CD4-positive, alpha-beta T cell treated with Interleukin-17A for 1 hour (primary cell): ENCODE results near the gene THRAP3.
A peak's percentile ranks its signal among the peaks of the same experiment; 100 is the strongest.

ENCODE experiments used
- DNase-seq: peaks from one replicate; pipeline ENCODE4 v3.0.0-alpha.2; 2020

The THRAP3 gene

DNA sequence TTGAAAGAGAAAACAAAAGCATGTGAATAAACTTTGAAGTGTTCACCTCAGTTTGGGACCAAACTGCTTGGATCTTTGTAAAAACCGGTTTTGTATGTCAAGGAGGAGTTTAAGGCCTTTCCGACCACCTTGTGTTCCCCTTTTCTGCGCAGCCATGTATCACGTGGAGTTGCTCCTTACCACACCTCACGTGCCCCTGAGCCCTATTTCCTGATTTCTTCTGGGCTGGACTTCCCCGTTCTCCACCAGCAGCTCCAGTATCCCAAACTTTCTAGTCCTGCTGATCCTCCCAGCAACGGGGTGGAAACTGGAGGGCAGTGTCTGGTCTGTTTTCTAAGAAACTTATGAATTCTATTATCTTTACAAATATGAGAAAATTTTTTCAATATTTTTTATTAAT lies 80.3 kb downstream of the THRAP3 start:
- no peak for DNase-seq

DNA sequence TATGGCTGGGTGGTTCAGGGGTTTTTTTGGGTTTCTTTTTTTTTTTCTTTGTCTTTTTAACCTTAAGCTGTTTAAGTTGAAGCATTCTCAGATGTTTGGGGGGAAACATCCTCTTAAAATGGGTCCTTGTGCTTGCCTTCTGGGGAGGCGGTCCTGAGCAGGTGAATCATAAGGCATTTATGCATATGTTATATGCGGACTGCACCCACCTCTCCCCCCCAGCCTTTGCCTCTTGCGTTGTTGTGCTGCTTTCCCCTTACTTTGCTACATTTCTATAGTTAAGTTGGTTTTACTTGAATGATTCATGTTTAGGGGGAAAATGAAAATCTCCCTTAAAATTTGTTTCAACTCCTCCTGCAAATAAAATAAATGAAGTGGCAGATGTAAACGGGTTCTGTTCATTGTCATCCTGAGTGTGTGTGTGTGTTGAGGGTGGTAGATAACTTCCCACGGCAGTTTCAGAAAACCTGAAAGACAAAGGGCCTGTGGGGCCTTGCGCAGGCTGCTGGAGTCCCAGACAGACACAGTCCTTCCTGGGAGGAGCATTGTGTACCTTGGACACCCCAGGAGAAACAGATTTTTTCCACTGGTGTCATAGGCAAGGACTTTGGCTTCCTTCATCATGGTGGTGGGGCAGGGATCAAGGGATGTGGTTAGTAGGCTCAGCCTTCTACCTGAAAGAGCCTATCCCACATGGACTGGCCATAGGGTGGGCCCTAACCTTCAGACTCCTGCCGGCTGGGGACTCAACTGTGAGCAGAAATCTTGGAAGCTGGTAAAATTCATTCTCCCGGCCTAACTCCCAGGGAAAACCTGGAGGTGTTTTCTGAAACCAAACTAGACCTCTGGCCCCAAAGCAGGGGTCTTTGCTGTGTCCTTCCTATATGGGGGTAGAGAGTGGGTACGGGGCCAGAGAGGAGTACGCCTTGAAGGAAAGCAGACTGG lies 81.0 kb downstream of the THRAP3 start:
- DNase-seq = no peak

DNA sequence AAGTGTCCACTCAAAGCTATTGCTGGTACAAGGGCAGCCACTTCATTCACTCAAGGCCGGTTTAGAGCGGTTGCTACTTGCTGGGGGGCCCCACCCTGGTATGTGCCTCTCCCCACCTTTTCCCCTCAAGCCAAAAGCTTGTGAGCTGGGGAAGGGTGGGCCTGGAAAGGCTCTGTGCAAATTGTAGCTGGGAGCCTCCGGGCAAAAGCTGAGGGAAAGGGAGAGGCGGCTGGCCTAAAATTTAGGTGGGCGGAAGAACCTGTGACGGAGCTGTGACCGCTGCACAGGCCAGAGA lies 81.6 kb downstream of the THRAP3 start:
- DNase-seq = no peak

DNA sequence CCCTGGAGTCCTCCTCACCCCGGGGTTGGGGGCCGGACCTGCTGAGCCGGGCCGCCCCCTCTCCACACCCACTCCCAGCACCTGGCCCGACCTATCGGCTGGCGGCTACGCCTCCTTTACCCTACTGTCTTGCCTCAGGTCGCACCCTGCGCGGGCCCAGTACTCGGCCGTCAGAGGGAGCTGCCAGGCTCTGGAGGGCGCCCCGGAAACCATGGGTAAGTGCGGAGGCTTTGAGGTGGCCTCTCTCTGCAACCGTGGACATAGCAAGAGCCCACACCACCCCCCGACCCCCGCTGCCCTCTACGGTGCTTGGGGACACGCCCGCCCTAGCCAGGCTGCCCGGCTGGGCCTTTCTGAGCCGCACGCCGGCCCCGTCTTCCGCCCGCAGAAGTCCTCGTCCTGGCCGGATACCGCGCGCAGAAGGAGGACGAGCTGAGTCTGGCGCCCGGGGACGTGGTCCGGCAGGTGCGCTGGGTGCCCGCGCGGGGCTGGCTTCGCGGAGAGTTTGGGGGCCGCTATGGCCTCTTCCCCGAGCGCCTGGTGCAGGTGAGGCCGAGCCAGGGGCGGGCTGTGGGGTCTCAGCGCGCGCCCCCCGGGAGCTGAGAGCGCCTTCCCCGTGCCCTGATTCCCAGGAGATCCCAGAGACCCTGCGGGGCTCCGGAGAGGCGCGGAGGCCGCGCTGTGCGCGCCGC lies 82.1 kb downstream of the THRAP3 start, which contains the start of gene SH3D21:
TSS of gene SH3D21 (plus strand) at position 159 of the 692 bp plus-strand sequence. CDS start at position 212, 53 bp downstream.
- peak; percentile 63 for DNase-seq

DNA sequence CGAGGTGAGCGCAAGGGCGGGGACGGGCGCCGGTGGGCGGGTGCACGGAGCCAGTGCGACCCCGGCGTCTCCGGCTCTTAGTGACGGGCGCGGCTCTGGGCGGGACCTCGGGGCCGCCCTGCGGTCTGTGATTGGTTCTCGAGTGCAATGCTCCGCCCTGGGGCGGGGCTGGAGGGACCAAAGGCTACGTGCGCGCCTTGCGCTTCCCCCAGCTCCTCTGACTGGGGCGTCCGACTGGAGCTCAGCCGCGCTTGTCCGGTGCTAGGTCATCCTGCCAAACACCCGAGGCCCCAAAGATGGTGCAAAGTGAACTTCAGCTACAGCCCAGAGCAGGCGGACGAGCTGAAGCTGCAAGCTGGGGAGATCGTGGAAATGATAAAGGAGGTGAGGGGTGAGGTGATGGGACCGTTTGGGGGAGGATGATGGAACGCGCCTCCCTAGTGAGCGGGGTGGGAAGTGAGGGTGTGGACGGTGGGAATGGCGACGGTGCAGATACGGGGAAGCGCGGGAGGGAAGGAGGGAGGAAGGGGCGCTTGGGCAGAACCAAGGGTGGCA lies 82.7 kb downstream of the THRAP3 start:
- peak; percentile 95 for DNase-seq

DNA sequence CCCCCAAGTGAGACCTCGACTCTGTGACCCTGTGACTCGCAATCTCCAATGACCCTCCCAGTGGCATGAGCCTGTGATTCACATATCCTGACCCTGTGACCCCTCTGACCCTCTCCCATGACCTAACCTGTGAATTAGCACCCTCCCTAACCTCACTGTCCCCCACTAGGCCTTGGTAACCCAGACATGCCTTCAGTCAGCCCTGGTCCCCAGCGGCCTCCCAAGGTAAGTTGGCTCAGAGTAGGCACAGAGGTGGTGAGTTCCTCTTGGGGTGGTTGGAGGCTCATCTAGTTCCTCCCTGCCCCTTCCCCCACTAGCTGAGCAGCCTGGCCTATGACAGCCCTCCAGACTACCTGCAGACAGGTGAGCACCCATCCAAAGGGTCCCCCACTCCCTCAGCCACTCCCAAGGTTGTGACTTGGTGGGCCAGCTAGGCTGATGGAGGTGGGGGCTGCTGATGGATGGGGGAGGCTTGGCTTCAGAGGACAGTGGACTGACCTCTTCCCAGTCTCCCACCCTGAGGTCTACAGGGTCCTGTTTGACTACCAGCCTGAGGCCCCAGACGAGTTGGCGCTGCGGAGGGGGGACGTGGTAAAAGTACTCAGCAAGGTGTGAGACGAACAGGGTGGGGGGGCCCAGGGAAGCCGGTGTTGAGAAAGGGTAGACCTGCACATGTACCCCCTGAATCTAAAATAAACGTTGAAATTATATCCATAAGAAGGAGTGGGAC lies 83.5 kb downstream of the THRAP3 start:
- DNase-seq = no peak

DNA sequence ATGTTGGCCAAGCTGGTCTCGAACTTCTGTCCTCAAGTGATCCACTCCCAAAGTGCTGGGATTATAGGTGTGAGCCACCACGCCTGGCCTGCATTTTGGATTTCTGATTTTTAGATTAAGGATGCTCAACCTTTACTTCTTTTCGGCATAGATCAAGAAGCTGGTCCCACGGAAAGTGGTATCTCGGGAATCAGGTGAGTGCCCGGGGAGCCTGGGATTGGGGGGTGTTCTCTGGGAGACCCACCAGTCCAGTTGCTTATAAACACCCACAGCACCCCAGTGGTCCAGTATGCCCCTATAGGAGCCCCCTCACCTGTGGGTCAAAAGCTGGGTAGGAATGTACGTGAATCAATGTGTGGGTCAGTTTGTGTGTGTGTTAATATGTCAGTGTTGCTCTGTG lies 85.2 kb downstream of the THRAP3 start:
- no peak for DNase-seq

DNA sequence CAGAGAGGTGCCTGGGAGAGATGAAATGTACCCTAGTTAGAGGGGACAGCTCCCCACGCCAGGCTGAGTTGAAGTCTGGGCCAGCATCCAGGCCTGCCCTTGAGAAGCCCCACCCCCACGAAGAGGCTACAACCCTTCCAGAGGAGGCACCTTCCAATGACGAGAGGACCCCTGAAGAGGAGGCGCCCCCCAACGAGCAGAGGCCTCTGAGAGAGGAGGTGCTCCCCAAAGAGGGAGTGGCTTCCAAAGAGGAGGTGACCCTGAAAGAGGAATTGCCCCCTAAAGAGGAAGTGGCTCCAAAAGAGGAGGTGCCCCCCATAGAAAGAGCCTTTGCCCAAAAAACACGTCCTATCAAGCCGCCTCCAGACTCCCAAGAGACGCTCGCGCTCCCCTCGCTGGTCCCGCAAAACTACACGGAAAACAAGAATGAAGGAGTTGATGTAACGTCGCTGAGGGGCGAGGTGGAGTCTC lies 96.1 kb downstream of the THRAP3 start:
- no peak for DNase-seq

DNA sequence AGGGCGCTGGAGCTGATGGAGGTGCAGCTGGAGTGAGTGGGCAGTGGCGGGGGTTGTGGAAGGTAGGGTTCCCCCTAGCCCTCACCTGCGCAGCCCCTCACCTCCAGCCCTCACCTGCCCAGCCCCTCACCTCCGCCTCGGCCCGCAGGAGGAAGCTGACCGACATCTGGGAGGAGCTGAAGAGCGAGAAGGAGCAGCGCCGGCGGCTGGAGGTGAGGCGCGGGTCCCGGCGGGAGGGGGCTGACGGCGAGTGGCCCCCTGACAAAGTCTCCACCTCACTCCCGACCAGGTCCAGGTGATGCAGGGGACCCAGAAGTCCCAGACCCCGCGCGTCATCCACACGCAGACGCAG lies 96.5 kb downstream of the THRAP3 start:
- DNase-seq = no peak

DNA sequence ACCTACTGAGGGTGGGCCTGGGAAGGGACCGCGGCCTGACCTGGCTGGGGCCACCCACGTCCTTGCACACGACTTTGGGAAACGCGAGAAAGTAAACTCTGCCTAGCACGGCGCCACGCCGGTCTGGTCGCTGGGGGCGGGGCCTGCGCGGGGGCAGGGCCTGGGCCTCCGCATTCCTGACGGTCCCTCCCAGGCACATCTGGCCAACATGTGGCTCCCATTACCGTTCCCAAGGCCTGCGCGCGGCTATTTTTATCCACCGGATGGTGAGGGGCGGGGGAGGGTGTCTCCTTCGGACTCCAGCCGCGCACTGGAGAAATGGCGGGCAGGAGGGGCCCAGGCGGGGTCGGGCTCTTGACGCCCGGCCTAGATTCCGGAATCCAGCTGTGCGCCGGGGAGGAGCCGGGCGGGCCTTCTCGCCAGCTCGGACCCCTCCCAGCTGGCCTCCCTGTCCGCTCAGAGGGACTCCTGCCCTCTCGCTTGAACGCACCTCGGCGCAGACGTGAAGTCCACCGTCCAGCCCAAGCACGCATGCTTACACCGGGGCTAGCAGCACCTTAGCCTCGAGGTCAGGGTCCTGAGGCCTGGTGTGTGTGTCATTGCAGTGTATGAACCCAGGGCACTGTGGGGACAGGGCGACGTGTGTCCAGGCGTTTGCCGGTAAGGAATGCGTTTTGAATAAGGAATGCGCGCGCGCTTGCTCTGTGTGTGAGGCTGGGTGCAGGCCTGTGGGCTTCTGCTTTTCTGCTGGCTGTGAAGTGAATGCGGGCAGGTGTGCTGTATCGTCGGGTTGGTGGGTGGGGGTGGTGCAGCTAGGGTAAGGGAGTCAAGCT lies 97.1 kb downstream of the THRAP3 start:
- peak; percentile 30 for DNase-seq

DNA sequence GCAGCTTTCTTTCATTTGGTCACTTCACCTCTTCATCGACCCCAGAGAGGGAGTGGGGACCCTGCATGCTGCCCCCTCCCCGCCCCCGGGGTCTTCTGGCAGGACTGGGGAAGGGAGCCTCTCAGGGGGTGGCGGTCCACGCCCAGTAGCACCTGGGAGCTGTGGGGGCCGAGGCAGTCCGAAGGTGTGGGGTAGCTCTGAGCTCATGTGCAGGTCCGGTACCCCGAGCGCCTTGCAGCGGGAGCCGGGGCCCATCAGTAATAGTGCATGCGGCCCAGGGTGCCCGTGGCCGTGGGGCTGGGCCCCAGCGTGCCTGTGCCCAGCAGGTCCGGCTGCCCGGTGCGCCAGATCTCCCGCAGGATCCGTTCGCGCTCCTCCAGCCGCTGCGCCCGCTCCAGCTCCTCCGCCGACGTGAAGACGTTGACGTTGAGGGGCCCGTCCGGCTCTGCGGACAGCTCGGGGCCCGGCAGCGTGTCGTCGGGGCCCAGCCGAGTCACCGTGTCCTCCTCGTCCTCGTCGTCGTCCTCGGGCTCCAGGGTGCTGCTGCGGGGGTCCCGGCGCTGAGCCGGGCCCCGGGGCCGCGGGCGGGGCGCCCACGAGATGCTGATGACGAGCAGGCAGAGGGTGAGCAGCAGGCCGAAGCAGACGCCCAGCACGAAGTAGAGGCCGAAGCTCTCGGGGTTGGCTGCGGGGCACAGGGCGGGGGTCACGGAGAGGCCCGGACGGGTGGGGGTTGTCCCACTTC lies 98.0 kb downstream of the THRAP3 start:
- DNase-seq = no peak

DNA sequence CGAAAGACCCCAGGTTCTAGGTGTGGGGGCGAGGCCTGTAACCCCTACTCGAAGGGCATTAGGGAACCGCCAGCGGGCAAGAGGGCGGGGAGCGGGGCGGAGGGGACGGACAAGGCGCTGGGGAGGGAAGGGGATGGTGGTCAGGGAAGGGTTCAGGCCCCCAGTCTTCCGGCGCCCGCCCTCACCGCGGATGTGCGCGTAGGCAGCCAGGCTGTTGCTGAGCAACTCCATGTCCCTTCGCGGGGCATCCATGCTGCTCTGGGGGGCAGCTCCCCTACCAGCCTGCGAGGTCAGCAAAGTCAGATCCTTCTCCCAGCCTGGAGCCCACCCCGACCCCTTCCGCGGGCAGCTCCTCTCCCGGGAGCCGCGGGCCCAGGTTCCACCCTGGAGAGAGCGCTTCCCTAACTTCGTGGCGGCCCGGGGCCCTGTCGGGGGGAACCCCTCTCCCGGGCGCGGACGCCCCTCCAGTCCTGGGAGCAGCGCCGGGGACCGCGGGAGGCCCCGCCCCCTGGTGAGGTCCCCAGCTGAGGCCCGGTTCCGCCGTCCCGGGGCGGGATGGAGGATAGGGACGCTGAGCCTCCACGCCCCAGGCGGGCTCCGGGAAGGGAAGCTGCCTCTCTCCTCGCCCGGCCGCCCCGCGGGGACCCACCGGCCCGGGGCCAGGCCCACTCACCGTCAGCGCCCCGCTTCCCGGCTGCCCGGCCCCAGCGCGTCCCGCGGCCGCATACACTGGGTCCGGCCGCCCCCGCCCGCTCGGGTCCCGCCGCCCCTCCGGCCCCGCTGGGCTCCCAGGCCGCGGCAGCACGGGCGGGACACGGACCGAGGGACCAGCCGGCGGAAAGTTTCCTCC lies 98.8 kb downstream of the THRAP3 start:
- DNase-seq = peak; percentile 44

DNA sequence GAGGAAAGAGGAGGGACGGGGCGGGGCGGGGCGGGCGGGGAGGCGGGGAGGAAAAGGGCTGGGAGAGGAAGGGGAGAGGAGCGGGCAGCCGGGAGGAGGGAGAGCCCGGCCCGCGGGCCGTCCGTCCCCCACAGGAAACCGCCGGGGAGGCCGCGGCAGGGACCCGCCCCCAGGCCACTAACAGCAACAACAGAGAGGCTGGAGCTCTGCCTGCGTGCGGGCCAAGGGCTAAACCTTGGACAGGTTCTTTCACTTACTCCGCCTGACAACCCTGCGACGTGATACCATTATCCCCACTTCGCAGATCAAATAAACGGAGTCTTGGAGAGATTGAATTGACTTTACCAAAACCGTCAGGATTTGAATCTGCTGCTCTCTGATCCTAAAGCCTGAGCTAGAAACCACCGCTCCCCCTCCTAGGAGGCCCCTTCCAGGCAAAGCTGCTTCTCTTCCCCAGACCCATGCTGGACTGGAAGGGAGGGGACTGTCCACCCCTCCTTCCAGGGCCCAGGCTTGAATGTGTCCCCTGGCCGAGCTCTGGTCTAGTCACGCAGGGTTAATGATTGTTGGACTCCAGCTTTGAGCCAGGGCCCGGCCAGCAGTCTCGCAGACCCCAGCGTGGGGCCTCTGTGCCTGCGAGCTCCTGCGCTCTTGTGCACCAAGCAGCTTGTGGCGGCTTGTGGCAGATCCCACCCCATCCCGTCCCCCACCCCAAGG lies 99.6 kb downstream of the THRAP3 start, which contains the start of gene EVA1B:
TSS of gene EVA1B (minus strand) at position 10 of the 717 bp plus-strand sequence. CDS start 608 bp downstream, outside the sequence.
- peak; percentile 47 for DNase-seq

DNA sequence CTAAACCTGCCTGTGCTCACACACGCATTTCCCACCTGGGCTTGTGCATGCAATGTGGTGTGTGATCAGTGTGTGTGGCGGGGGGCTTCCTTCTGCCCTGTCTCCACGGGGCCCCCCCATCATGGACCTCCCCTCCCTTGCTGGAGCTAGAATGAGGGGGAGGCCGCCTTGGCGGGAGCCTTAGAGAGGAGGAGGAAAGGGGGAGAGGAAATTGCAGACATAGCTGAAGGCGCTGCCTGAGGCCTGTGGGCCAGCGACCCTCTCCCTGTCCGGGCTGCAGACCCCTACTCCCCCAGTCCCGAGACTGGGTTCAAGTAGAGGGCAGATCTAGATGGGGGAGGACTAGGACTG lies 100.1 kb downstream of the THRAP3 start:
- DNase-seq = no peak

DNA sequence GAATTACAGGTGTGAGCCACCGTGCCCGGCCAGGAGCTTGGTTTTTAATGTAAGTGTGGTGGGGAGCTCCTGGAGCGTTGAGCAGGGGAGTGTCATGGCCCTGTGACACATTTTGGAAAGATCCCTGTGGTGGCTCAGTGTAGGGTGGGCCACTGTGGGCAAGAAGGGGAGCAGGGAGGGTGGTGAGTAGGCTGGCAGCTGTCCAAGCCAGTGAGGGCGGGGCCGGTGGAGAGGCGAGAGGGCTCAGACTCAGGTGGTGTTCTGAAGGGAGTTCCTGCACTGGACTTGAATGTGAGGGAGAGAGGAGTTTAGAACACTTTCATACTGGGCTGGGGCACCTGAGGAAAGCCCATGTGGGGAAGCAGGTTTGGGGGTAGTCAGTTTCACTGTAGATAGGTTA lies 102.3 kb downstream of the THRAP3 start:
- DNase-seq = no peak

DNA sequence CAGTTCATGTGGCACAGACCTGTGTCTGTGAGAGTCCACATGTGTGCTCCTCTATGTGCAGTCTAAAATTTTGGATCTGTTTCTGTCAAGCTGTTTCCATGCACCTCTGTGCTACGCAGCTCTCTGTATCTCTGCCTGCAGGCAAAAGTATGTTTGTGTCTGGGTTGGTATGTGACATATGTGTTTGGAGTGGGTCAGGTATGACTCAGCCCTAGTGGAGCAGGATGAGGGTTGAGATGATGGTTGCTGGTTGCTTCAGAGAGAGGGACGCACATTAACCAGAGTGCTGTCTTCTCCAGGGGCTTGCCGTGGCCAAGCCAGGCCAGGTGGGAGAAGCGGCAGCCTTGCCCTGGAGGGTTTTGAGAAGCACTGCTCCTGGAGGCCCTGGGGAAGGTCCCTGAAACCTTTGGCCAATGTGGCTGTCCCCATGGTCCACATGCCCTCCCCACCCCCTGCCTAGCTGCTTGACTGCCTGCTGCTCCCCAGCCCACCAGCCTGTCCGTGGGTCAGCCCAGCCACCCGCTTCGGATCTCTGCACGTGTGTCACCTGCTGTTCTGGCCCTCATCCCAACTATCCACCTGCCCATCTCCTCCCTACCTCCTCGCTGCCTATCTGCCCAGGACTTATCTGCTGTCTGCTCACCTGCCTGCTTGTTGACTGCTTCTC lies 103.3 kb downstream of the THRAP3 start:
- no peak for DNase-seq

DNA sequence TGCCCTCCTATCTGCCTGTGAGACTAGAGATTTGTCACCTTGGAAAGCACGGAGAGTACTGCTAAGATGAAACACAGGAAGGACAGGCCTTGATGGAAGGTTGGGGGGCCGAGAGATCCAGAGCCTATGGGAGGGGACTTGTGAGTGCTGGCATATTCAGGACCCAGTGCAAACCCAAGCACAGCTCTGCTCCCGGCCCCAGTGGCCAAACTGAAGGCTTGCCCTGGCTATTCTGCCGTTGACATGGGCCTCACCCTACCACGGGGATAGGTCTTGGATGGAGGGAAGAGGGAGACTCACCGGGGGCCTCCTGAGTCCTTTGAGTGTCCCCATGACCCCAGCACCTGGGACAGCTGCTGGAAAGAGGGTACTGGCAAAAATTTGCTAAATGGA lies 103.8 kb downstream of the THRAP3 start:
- no peak for DNase-seq

DNA sequence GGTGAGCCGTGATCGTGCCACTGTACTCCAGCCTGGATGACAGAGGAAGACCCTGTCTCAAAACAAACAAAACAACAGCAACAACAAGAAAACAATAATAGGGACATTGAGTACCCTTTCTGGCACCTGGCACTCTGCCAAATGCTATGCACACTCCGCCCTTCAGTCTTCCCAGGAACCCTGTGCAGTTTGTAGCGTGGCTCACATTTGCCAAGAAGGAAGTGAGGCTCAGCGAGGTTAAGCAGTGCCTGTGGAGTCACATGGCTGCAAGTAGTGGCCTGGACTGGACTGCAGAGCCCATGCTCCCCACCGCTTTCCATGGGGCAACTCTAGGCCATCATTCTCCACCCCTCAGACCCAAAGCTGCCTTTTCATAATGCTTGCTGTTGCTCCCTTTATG lies 104.5 kb downstream of the THRAP3 start:
- no peak for DNase-seq

DNA sequence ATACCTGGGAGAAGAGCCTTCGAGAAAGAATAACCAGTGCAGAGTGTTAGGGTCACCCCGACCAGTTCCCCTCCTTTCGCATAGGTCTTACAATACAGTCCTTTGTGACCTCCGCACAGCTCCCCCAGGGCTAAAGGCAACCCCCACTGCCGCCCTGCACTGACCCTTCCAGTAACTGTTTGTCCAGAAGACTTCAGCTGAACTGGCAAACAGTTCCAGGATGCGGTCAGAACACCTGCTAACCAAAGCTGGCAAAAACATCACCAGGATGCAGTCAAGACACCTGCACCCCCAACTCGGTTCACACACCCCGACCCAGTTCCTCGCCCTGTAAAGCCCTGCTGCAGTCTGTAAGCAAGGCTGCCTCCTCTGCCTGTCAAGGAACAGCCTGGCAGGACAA lies 105.6 kb downstream of the THRAP3 start:
- no peak for DNase-seq
